ENCODE data around the gene DNAJC7.

DNAJC7 gene, protein sequence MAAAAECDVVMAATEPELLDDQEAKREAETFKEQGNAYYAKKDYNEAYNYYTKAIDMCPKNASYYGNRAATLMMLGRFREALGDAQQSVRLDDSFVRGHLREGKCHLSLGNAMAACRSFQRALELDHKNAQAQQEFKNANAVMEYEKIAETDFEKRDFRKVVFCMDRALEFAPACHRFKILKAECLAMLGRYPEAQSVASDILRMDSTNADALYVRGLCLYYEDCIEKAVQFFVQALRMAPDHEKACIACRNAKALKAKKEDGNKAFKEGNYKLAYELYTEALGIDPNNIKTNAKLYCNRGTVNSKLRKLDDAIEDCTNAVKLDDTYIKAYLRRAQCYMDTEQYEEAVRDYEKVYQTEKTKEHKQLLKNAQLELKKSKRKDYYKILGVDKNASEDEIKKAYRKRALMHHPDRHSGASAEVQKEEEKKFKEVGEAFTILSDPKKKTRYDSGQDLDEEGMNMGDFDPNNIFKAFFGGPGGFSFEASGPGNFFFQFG

DNA sequence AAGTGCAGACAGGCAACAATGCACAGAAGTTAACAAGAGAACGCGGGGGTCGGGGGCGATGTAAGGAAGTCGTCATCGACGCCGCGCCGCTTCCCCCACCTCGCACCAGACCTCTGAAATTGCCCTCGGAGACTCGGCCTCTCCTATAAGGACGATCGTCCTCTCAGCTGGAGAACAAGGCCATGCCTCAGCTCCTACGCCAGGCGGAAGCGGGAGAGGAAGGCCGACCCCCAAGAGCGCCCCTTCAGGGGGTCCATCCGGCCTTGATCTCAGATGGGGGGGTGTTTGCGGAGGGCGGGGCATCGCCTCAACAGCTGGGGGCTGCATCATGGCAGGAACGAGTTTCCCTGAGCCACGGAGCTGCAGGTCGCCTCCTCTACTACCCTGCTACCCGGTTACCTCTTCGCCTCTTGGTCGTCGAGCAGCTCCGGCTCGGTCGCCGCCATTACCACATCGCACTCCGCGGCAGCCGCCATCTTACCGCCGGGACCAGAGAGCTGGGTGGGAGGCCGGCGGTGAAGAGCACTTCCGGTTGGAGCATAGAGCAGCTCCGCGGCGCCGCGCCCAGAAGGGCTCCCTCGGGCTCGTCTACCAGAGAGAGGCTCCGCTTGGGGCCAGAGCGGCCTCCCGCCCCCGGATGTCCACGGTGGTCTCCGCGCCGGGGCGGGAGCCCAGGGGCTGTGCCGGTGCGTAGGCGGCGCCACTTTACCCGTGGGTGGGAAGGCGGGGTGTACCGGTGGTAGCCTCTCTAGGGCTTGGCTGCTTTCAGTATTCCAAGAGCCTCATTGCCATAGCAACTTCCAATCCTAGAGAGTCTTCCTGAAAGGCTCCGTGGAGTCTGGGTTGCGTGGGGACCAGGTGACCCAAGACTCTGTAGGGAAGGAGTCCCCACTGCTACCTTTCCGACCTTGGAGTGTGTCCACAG lies at the start of gene DNAJC7:
Gene DNAJC7, minus strand, starts transcription at position 499 of the 925 bp plus-strand sequence. Its CDS starts 23 bp downstream, at position 476.
- DNase-seq, result peak; percentile 93

DNA sequence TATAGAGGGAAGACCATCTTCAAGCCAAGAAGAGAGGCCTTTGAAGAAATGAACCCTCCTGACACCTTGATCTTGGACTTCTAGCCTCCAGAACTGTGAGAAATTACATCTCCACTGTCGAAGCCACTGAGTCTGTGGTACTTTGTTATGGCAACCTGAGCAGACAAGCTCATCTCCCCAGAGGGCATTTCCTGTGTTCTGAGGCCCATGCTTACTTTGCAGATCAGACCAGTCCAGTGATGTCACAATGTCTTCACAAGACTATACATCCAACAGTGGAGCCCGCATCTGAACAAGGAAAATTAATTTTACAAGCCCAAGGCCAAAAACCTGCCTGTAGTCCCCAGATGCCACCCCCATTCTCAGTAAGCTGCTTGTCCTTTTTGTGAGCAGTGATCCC lies 48.0 kb upstream of the DNAJC7 start:
- DNase-seq, result no peak

DNA sequence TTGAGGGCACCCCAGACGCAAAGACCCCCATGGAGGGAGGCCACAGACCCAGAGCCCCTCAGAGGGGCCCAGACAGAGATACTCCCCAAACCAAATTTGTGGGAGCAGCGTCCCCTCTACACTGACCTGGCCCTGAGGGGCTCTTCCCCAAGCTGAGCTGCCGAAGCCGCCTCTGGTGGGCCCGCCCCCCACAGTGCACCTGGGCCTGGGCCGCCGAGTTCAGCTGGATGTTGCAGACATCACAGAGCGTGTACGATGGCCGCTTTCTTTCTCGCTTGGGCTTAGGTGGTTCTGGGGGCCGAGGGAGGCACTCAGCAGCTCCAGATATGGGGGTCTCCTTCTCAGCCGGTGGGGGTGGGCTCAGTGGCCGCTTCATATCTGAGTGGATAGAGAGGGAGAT lies 45.4 kb upstream of the DNAJC7 start:
- no peak for DNase-seq

DNA sequence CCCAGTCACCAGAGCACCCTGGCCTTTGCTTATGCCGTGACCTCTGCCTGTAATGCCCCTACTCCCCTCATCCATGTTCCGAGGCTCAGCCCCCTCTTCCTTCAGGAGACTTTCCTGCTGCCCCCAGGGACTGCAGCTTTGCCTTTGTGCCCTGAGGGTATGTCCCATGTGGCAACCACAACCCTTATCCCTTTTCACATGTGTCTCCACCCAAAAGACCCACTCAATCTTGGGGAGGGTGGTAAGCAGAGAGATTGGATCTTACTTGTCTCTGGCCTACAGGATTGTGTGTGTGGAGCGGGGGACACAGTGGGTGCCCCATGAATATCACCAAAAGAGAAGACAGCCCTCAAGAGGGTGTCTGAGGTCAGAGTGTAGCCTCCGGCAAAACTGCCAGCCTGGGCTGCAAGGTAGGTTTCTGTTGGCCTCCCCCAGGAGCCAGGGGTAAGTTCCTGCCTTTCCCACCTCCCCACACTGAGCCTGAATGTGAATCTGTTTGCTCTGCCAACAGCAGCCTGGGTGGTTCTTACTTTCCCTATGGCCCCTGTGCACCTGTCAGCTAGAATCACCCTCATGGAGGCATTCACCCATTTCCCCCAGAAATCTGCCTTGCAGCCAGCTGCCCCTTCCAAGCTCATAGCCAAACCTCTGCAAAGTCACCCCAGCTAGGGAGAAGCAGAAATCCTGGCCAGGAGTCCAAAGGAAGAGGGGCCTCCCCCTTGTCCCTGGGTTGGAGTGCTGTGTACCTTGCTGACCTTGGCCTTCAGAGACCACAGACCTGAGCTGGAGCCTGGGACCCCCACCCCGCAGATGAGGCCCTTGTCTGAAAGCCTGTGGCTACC lies 44.6 kb upstream of the DNAJC7 start:
- DNase-seq, result no peak

DNA sequence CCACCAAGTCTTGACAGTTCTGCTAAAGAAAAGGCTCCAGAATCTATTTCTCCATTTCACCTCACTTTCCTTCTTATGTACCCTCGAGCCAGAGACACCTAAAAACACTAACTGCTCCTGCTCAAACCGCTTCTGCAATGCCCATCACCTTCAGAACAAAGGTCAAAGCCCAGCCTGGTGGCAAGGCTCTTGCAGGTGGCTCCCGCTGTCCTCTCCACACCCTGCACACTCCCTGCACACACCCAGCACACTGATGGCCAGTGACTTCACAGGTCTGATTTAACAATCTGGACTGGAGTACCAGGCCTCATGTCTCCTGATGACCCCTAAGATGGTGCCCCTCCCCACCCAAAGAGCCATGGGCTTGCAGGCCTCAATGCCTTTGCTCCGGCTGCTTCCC lies 43.0 kb upstream of the DNAJC7 start:
- no peak for DNase-seq

DNA sequence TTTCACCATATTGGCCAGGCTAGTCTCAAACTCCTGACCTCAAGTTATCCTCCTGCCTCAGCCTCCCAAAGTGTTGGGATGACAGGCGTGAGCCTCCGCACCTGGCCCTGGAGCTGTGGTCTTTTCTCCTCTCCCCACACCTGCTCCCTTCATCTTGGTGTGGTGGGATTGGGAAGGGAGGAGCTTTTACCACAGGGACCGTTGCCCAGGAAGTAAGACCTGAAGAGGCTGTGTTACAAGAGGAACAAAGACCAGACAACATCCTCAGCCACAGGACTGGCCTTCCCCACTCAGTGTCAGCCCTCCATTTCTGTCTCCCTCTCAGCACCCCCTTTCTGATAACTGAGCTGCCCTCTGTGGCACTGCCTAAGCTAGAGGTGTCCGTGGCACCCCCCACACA lies 42.6 kb upstream of the DNAJC7 start:
- DNase-seq, result no peak

DNA sequence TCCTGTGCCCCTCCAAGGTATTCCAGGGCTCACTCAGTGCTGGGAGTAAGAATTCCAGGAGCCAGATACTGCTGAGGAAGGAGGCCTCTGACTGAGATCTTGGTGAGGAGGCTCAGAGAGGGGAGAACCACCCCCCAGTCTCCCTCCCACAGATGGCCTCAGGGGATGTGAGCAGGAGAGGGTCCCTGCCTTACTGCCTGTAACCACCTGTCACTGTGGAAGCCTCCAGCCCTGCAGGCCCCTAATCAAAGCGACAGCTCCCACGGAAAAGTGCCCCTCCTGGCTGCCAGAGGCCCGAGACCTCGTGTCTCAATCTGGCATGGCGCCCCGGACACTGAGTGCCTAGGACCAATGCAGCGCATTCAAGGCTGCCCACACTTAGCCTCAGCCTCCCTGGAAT lies 40.8 kb upstream of the DNAJC7 start:
- DNase-seq, result no peak

DNA sequence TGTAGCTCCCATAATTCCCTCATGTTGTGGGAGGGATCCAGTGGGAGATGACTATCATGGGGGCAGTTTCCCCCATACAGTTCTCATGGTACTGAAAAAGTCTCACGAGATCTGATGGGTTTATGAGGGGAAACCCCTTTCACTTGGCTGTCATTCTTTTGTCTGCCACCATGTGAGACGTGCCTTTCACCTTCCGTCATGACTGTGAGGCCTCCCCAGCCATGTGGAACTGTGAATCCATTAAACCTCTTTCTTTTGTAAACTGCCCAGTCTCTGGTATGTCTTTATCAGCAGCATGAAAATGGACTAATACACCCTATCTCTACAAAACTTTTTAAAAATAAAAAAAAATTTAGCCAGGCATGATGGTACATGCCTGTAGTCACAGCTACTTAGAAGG lies 39.4 kb upstream of the DNAJC7 start:
- DNase-seq, result no peak

DNA sequence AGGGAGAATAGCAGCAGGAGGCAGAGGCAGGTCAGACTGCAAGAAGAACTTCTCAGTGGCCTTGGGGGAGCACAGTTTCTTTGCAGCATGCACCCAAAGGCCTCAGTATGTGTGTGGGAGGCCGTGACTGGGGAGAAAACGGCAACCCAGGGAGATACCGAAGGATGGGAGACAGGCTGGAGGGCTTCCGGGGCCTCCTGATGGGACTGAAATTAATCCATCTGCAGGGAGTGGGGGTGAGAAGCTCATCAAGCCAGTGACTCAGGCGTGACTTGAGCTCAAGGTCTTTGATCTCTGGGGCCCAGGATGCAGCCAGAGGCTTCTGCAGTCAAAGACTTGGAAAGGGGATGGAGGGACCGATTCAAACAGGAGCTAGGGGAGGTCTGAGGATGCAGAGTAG lies 38.3 kb upstream of the DNAJC7 start:
- no peak for DNase-seq

DNA sequence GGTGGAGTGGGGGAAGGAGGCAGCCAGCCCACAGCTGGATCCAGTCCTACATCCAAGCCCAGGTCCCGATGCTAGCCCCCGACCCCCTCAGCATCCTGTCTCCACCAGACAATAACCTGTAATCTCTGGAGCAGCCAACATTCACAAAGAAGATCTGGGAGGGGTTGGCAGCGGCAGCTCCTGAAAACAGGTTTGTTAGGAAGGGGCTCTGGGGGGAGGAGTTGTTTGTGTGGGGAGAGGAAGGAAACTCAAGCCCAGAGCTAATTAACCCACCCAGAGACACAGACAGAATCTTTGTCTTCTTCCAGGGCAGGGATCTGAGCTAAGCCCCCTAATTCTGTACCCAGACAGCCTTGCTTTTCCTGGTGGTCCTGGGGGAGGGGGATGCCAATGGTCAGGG lies 37.8 kb upstream of the DNAJC7 start:
- no peak for DNase-seq

DNA sequence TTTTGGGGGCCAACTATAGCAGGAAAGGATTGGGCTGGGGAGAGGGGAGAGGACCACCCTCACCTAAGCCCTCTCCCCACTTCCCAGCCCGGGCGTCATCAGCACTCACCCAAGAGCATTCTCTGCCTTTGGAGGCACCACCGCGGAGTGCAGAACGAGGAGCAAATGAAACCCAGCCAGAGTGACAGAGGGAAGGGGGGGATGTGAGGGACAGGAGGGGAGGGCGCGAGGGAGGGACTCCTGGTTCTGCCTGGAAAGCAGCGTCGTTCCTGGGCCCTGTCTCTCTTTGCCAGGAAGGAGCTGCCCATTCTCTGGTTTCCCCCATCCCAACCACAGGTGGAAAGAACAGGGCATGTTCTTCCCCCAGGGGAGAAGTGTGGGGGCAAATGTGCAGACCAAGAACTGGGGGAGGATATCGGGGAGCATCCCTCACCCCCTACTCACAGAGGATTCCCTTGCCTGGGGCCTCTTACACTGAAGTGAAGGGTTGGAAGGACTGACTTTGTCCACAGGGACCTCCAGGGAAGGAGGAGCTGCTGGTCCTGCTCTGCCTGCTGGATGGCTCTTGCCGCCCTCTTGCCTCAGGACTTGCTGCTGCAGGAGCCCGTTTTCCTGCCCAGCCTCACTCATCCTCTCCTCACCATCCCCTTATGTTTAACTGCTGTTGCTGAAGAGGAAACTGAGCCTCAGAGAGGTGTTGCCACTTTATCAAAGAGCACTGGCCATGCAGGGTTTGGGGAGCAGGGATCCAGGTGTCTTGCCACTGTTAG lies 36.7 kb upstream of the DNAJC7 start:
- no peak for DNase-seq

DNA sequence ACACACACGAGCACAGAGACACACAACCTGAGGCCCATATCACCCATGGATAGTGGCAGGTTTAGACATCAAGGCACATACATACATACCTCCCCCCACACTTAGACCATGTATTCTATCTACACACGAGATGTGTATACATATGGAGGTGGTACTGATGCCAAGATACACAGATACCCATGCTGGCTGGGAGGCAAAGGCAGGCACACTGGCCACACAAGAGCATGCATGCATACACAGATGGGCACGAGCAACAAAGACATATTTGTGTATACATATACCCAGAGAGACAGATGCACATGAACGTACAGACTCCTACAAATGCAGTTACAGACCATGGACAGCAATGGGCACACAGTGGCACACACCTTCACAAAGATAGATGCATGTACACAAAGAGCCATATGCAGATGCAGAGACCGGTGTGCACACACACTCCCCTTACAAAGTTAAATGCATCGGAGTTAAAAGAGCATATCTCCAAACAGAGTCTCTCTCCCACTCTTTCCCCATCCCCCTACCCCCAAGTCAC lies 35.2 kb upstream of the DNAJC7 start:
- no peak for DNase-seq

DNA sequence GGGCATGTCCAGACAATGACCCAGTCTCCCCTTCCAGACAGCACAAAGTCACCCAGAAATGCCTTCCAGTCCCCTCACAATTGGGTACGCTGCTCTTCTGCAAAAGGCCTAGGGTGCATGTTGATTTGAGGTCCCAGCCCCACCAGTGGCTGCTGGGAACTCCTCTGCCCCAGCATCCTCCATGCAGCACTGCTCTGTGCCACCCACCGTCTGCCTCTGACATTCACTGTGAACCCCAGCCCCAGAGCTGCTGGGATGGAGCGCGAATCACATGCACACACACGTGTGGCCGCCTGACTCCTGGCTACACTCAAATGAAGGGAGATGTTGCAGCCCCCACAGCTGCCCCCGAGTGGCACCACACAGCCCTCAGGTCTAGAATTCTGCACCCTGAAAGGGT lies 34.4 kb upstream of the DNAJC7 start:
- no peak for DNase-seq

DNA sequence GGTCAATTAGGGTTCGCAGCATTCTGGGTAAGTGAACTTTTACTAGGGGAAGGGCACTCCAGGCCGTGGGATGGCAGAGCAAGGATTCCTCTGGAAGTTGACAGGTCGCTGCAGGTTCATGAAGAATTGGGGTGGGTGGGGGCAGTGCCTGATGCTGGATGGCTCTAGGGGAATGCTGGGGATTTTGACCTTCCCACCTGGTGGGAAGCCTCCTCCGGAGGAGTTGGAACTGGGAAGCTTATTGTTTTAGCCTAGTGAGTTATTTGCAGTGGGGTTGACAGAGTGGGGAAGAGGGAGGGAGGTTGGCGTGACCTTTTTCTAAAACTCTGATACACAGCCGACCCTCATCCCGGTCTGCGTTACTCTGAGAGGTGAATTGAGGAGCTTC lies 33.8 kb upstream of the DNAJC7 start:
- DNase-seq, result no peak

DNA sequence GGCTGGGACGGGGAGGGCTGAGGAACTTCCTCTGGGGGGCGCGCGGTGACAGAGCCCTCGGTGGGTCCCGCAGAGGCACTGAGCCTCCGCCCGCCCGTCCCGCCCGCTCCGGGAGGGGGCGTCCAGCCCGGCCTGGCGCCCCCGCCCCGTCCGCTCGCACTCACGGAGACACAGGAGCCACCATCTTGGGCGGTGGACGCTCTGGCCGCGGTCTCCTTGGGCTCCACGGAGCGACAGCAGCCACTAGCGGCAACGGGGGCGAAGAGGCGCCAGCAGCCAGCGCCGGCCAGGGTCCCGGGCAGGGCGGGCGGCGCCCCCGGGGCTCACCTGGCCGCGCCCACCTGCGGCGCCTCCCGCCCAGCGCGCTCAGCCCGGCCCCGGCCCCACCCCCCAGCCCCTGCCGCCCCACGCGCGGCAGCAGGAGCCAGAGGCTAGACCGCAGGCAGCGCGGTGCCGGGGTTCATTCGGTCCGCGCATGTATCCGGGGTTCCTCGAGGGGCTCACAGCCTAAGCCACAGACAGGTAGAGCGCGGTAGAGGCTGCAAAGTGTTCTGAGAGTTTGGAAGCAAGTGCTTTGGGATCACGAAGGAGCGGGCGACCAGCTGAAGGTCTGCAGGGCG lies 33.3 kb upstream of the DNAJC7 start, which contains the start of gene C17orf113:
Gene C17orf113, minus strand, starts transcription at position 209 of the 620 bp plus-strand sequence. CDS start 7,225 bp downstream, outside the sequence.
- DNase-seq, result peak; percentile 54

DNA sequence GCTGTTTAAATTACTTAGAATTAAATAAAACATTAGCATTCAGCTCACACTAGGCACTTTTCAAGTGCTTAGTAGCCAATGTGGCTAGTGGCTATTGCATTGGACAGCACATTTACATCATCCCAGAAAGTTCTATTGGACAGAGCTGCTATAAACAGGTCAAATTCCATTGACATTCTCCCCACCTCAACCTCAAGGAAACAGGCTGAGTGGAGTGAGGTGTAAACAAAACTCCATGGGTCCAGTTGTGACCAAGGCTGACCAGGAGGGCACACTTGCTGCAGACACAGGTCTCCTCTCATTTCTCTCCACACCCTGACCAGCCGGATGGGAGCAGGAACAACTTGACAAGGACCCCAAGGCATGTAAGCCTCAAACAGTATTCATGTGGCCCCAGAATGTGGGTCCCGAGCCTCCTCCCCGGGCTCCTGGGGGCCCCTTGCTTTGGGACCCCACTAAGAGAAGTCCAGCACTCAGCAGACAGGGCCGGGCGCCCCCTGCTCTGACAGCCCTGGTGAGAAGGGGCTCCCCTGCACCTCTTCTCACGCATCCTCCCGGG lies 32.7 kb upstream of the DNAJC7 start:
- DNase-seq, result no peak

DNA sequence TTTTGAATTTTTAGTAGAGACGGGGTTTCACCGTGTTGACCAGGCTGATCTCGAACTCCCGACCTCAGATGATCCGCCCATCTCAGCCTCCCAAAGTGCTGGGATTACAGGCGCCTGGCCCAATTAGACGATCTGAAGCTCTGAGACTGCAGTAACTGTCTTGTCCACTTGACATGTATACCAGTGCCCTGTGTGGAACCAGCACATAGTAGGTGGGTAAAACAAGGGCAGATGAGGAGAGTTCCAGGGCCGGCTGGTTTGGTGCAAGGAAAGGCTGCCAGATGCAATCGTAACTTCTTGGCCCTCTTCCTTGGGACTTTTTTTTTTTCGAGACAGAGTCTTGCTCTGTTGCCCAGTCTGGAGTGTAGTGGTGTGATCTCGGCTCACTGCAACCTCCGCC lies 30.1 kb upstream of the DNAJC7 start:
- no peak for DNase-seq

DNA sequence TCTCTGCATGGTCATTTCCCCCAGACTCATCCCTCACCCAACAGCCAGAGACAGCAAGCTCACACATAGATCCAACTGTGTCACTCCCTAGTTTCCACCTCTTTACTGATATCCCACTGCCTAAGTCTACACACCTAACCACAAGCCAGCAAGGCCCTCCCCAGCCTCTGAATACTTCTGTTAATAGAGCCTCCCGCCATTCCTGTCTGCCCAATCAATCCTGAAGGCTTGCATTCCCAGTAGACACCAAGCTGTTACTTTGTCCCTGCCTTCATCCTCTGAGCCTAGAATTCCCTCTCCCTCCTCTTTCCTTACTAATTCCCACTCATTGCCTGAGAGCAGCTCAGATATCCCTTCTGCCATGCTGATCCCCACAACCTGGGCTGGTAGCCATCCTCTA lies 28.5 kb upstream of the DNAJC7 start:
- no peak for DNase-seq

DNA sequence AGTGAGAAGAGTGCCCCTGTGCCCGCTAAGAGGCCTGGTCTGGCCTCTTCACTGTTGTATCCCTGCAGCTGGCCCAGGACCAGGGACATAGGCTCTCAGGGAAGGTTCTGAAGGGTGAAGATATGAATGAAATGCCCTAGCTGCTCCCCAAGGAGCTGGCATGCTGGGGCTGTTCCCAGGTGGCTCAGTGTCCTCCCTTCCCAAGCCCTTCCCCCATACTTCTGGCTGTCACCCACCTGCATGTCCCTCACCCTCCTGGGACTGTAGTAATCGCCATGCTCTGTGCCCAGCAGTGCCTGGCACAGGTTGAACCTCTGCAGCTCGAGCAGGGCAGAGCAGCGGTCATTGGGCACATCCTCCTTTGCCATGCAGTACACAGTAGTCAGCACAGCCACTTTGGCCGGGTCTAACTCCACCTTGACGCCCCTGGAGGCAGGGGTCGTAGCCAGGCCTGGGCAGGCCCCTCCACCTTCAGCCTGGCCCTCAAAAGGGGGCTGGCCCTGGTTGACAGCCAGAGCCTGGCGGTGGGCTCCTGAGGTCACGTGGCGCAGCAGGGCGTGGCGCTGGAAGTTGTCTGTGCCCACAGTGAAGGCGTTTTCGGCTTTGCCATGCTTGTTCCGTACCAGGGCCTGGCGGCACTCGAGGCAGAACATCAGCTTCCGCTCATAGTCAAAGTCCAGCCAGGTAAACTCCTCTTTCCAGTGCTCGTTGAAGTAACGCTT lies 25.5 kb upstream of the DNAJC7 start:
- DNase-seq, result no peak

DNA sequence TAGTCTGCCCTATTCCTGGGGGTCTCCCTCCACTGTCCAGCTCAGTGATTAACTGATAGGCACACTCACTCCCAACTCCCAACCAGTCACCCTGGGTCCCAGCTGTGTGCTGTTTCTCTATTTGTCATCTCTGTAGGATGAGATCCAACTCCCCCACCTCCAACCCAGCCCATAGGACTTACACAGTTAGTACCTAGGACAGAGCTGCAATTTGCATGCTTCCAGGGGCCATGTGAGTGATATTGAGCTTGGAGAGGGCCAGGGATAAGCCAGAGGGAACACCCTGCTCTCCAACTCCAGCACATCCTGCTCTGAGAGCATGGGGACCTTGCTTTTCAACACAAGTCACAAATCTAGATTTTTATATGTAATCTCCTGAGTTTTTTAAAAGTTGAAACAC lies 24.4 kb upstream of the DNAJC7 start:
- no peak for DNase-seq

Data from inflammatory macrophage treated with lipopolysaccharide for 4 hours (primary cell).